HCT116 (cell line): ENCODE results near the gene ADARB2. TPM values are rescaled to one million over a fixed set of nuclear protein-coding genes. Genes with fewer than 3 reads are reported as not detected.

Experiments used
- ATAC-seq: fragments of 200-7000 bp; cut with Tn5 transposase; 2 replicates; pipeline ENCODE4 v1.9.1; 2020; ENCODE audit warnings: mild to moderate bottlenecking, moderate library complexity
- BruUV-seq: library from RNA; stranded (reverse); fragments of 400-500 nt; replicated peaks from 2 replicates; lab custom pipeline; 2021; lab: Mats Ljungman, UMichigan
- CTCF ChIA-PET: fragments of 300-600 bp; sonication (Branson Sonifier 250); formaldehyde crosslinking; loops from one replicate; lab custom pipeline; 2021; ENCODE audit warnings: antibody characterized with exemption; lab: Charles Lee
- POLR2A ChIA-PET: fragments of 300-600, 350-600 bp; sonication (Branson Sonifier 250); formaldehyde crosslinking; loops from one replicate; lab custom pipeline; 2021; ENCODE audit warnings: antibody characterized with exemption; lab: Charles Lee
- RAD21 ChIA-PET, 2 experiments: fragments of 300-600 bp; sonication (Branson Sonifier 250); formaldehyde crosslinking; loops; one replicate each; lab custom pipeline; 2023; ENCODE audit warnings: low total read pairs in 2 of 2; ENCODE audit not compliant: uncharacterized antibody in 2 of 2, unreplicated experiment in 2 of 2, low non-redundant PET in 1 of 2; lab: Charles Lee
- DNase-seq: peaks from one replicate; pipeline ENCODE4 v3.0.0-alpha.2; 2010; ENCODE audit warnings: low read depth, low spot score
- H2AFZ ChIP-seq: fragments of 200-600 bp; shearing (Covaris generic), sonication (generic); 2 replicates; pipeline ENCODE4 v1.6.1; 2017; ENCODE audit warnings: low read depth, mixed run types, mixed read lengths, antibody characterized with exemption, low read length; ENCODE audit not compliant: poor library complexity, severe bottlenecking
- H3K27ac ChIP-seq: 2 replicates; pipeline ENCODE4 v1.5.1; 2012; ENCODE audit warnings: low read depth, low read length
- H3K27me3 ChIP-seq: fragments of 200-600 bp; sonication (generic); 2 replicates; pipeline ENCODE4 v1.6.1; 2016; ENCODE audit warnings: mixed run types, low read length, mixed read lengths; ENCODE audit not compliant: insufficient read depth
- H3K36me3 ChIP-seq, 2 experiments: fragments of 200-500 bp in 1 of 2; fragments of 200-600 bp in 1 of 2; sonication (Bioruptor generic) in 1 of 2; sonication (generic) in 1 of 2; 2 replicates each; pipeline versions ENCODE4 v1.5.1 to v1.6.1; 2014 to 2016; ENCODE audit warnings: low read length in 2 of 2, inconsistent platforms in 1 of 2, mixed read lengths in 1 of 2, mixed run types in 1 of 2; ENCODE audit not compliant: insufficient read depth in 2 of 2, control insufficient read depth in 1 of 2
- H3K4me1 ChIP-seq, 2 experiments: fragments of 200-600 bp in 1 of 2; sonication (generic) in 1 of 2; 2 replicates each; pipeline versions ENCODE4 v1.5.1 to v1.6.1; 2012 to 2017; ENCODE audit warnings: low read length in 2 of 2, inconsistent platforms in 1 of 2, mild to moderate bottlenecking in 1 of 2, mixed read lengths in 1 of 2, mixed run types in 1 of 2, moderate library complexity in 1 of 2; ENCODE audit not compliant: insufficient read depth in 2 of 2, control insufficient read depth in 1 of 2
- H3K4me2 ChIP-seq: fragments of 200-600 bp; sonication (generic); 2 replicates; pipeline ENCODE4 v1.6.1; 2017; ENCODE audit warnings: mixed run types, low read length, mixed read lengths
- H3K4me3 ChIP-seq, 2 experiments: fragments of 200-600 bp in 1 of 2; sonication (generic) in 1 of 2; replicated peaks in 1 of 2; 2 replicates each; pipeline ENCODE4 v1.5.1; 2011 to 2016; ENCODE audit warnings: low read length in 2 of 2, control low read depth in 1 of 2, low read depth in 1 of 2, mild to moderate bottlenecking in 1 of 2, mixed read lengths in 1 of 2, mixed run types in 1 of 2
- H3K79me2 ChIP-seq: fragments of 200-600 bp; sonication (generic); 2 replicates; pipeline ENCODE4 v1.6.1; 2017; ENCODE audit warnings: mild to moderate bottlenecking, mixed run types, low read length, moderate library complexity, mixed read lengths; ENCODE audit not compliant: insufficient read depth
- H3K9ac ChIP-seq: fragments of 200-600 bp; sonication (generic); 2 replicates; pipeline ENCODE4 v1.6.1; 2016; ENCODE audit warnings: low read length, mixed read lengths
- H3K9me2 ChIP-seq: fragments of 200-600 bp; sonication (generic), shearing (Covaris generic); 2 replicates; pipeline ENCODE4 v1.6.1; 2017; ENCODE audit warnings: mixed run types, mild to moderate bottlenecking, moderate library complexity; ENCODE audit not compliant: insufficient read depth
- H3K9me3 ChIP-seq, 2 experiments: fragments of 200-500 bp in 1 of 2; fragments of 200-600 bp in 1 of 2; sonication (Bioruptor generic) in 1 of 2; sonication (generic) in 1 of 2; 2 replicates each; pipeline ENCODE4 v1.6.1; 2014 to 2017; ENCODE audit warnings: low read length in 2 of 2, mixed read lengths in 2 of 2, inconsistent platforms in 1 of 2, low read depth in 1 of 2, mild to moderate bottlenecking in 1 of 2, mixed run types in 1 of 2, moderate library complexity in 1 of 2; ENCODE audit not compliant: control insufficient read depth in 1 of 2, insufficient read depth in 1 of 2
- H4K20me1 ChIP-seq: fragments of 200-600 bp; sonication (generic), shearing (Covaris generic); 2 replicates; pipeline ENCODE4 v1.6.1; 2017; ENCODE audit warnings: mixed run types, mild to moderate bottlenecking, moderate library complexity; ENCODE audit not compliant: insufficient read depth
- CBX3 ChIP-seq: IDR thresholded peaks from 2 replicates; pipeline ENCODE4 v1.6.1; 2012; ENCODE audit warnings: low read depth
- CEBPB ChIP-seq: IDR thresholded peaks from 2 replicates; pipeline ENCODE4 v1.6.1; 2012; ENCODE audit warnings: low read depth
- POLR2A ChIP-seq: IDR thresholded peaks from 2 replicates; pipeline ENCODE4 v1.7.0; 2011; ENCODE audit warnings: borderline replicate concordance; ENCODE audit not compliant: insufficient read depth, insufficient read length; ENCODE audit errors: extremely low read depth
- RAD21 ChIP-seq: IDR thresholded peaks from 2 replicates; pipeline ENCODE4 v1.6.1; 2012; ENCODE audit warnings: low read depth, mild to moderate bottlenecking
- SIN3A ChIP-seq: IDR thresholded peaks from 2 replicates; pipeline ENCODE4 v1.6.1; 2012; ENCODE audit warnings: low read depth
- SRF ChIP-seq: IDR thresholded peaks from 2 replicates; pipeline ENCODE4 v1.6.1; 2012; ENCODE audit warnings: low read depth
- TCF7L2 ChIP-seq: IDR thresholded peaks from 2 replicates; pipeline ENCODE4 v1.7.0; 2011; ENCODE audit warnings: borderline replicate concordance, inconsistent platforms; ENCODE audit not compliant: insufficient read depth, insufficient read length; ENCODE audit errors: extremely low read depth
- intact Hi-C: fragments of 100-400 bp; cut with micrococcal nuclease; formaldehyde crosslinking; loops from 2 replicates; pipeline ENCODE4 v1.10.0; 2022
- total RNA-seq: library from RNA; stranded (reverse); gene quantifications from one replicate; pipeline ENCODE4 v1.2.1, GENCODE V29; 2021; ENCODE audit not compliant: unreplicated experiment
- TF ChIP-seq, protein P1 (sequence below): IDR thresholded peaks from 2 replicates; pipeline ENCODE4 v1.6.1; 2011; ENCODE audit warnings: mild to moderate bottlenecking, low read length, moderate library complexity; ENCODE audit not compliant: insufficient replicate concordance; ENCODE audit errors: extremely low read depth
- TF ChIP-seq, protein P2 (sequence below), 3 experiments: fragments of 200-600 bp in 1 of 3; sonication (generic) in 1 of 3; IDR thresholded peaks in 2 of 3; conservative IDR thresholded peaks in 1 of 3; 2 replicates each; pipeline ENCODE4 v1.5.1; 2012 to 2017; ENCODE audit warnings: low read depth in 2 of 3, low read length in 2 of 3, antibody characterized with exemption in 1 of 3, borderline replicate concordance in 1 of 3, control low read depth in 1 of 3, mild to moderate bottlenecking in 1 of 3, mixed read lengths in 1 of 3, mixed run types in 1 of 3, moderate library complexity in 1 of 3; ENCODE audit not compliant: insufficient read depth in 1 of 3

Gene ADARB2
- total RNA-seq, 1 experiment from 2014 or later = not detected

DNA sequence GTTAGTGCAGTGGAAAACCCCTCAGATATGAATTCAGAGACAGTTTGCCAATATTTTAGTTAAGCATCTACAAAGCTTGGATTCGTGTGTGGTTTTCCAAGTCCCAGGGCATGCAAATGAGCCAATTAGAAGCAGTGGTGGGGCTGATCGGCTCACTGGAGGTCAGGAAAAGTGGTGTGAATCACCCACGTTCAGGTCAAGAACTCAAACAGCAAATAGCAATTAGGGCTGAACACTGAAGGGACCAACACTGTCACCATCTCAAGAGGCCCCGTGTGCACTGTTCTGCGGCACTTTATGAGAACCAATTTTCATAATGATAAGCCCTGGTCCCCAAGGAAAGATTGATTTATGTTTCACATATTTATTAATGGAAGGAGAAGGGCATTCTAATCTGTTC lies 68.9 kb downstream of the ADARB2 start:
- H3K9ac ChIP-seq = no peak overlapping the region
- H4K20me1 ChIP-seq = no peaks in the 10 kb centered on the region
- no peak overlapping the region for H2AFZ ChIP-seq
- ChIA-PET RAD21 (no interaction called here), POLR2A (no interaction called here), CTCF (no interaction called here)
- intact Hi-C loops = no loop called here
- no peak overlapping the region for H3K4me3 ChIP-seq
- ATAC-seq (no peak), DNase-seq (no peak)
- no peaks in the 10 kb centered on the region for H3K4me1 ChIP-seq
- no peak overlapping the region for H3K27ac ChIP-seq
- H3K79me2 ChIP-seq = no peaks in the 10 kb centered on the region
- no peaks in the 10 kb centered on the region for H3K9me2 ChIP-seq
- H3K27me3 ChIP-seq = peaks cover 10% of the 10 kb centered on the region; the same call in 1 of the 2 replicates
- H3K4me2 ChIP-seq = no peak overlapping the region
- H3K9me3 ChIP-seq = no peaks in the 10 kb centered on the region
- no peak for TF ChIP-seq TCF7L2
- TF ChIP-seq, protein P1, sequence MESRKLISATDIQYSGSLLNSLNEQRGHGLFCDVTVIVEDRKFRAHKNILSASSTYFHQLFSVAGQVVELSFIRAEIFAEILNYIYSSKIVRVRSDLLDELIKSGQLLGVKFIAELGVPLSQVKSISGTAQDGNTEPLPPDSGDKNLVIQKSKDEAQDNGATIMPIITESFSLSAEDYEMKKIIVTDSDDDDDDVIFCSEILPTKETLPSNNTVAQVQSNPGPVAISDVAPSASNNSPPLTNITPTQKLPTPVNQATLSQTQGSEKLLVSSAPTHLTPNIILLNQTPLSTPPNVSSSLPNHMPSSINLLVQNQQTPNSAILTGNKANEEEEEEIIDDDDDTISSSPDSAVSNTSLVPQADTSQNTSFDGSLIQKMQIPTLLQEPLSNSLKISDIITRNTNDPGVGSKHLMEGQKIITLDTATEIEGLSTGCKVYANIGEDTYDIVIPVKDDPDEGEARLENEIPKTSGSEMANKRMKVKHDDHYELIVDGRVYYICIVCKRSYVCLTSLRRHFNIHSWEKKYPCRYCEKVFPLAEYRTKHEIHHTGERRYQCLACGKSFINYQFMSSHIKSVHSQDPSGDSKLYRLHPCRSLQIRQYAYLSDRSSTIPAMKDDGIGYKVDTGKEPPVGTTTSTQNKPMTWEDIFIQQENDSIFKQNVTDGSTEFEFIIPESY = no peak
- TF ChIP-seq CEBPB = no peak
- TF ChIP-seq, protein P2, sequence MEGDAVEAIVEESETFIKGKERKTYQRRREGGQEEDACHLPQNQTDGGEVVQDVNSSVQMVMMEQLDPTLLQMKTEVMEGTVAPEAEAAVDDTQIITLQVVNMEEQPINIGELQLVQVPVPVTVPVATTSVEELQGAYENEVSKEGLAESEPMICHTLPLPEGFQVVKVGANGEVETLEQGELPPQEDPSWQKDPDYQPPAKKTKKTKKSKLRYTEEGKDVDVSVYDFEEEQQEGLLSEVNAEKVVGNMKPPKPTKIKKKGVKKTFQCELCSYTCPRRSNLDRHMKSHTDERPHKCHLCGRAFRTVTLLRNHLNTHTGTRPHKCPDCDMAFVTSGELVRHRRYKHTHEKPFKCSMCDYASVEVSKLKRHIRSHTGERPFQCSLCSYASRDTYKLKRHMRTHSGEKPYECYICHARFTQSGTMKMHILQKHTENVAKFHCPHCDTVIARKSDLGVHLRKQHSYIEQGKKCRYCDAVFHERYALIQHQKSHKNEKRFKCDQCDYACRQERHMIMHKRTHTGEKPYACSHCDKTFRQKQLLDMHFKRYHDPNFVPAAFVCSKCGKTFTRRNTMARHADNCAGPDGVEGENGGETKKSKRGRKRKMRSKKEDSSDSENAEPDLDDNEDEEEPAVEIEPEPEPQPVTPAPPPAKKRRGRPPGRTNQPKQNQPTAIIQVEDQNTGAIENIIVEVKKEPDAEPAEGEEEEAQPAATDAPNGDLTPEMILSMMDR (IDR thresholded peaks at IDR 0.05 in 2 of 3, conservative IDR thresholded peaks at IDR 0.05 in 1 of 3; ENCODE audit: borderline replicate concordance in 1 of 3, insufficient read depth in 1 of 3, low read depth in 2 of 3, low read length in 2 of 3) = no peak
- TF ChIP-seq SRF = no peak
- no peak for TF ChIP-seq POLR2A
- no peak for TF ChIP-seq SIN3A
- TF ChIP-seq CBX3 = no peak
- no peak for TF ChIP-seq RAD21
- no TSS peak for BruUV-seq
- no peaks in the 10 kb centered on the region for H3K36me3 ChIP-seq
